Hepatocyte (in vitro differentiated cells): ENCODE data around the gene NNAT. TPM values are rescaled to one million over a fixed set of nuclear protein-coding genes. Genes with fewer than 3 reads are reported as not detected.
A peak's percentile ranks its signal among the peaks of the same experiment; 100 is the strongest.

ENCODE experiments used
- DNase-seq: peaks from one replicate; pipeline ENCODE4 v3.0.0-alpha.2; 2016; ENCODE audit warnings: low spot score
- H2AFZ ChIP-seq: fragments of 200-600 bp; sonication (generic); 2 replicates; pipeline ENCODE4 v1.6.0; 2016; ENCODE audit warnings: antibody characterized with exemption, mild to moderate bottlenecking
- H3K27ac ChIP-seq: fragments of 200-600 bp; sonication (generic); 2 replicates; pipeline ENCODE4 v1.5.1; 2016; ENCODE audit warnings: mild to moderate bottlenecking
- H3K27me3 ChIP-seq: fragments of 200-600 bp; sonication (generic); 2 replicates; pipeline ENCODE4 v1.6.1; 2016
- H3K36me3 ChIP-seq: fragments of 200-600 bp; sonication (generic); replicated peaks from 2 replicates; pipeline ENCODE4 v1.5.1; 2016; ENCODE audit warnings: low read depth; ENCODE audit not compliant: insufficient read depth
- H3K4me1 ChIP-seq: fragments of 200-600 bp; sonication (generic); 2 replicates; pipeline ENCODE4 v1.5.1; 2016; ENCODE audit warnings: mild to moderate bottlenecking, moderate library complexity; ENCODE audit not compliant: insufficient read depth
- H3K4me2 ChIP-seq: fragments of 200-600 bp; sonication (generic); 2 replicates; pipeline ENCODE4 v1.6.0; 2016
- H3K4me3 ChIP-seq: fragments of 200-600 bp; sonication (generic); 2 replicates; pipeline ENCODE4 v1.5.1; 2016; ENCODE audit warnings: mild to moderate bottlenecking
- H3K79me2 ChIP-seq: fragments of 200-600 bp; sonication (generic); 2 replicates; pipeline ENCODE4 v1.6.0; 2017; ENCODE audit warnings: mild to moderate bottlenecking
- H3K9me2 ChIP-seq: fragments of 200-600 bp; sonication (generic); replicated peaks from 2 replicates; pipeline ENCODE4 v1.6.0; 2017; ENCODE audit warnings: mild to moderate bottlenecking; ENCODE audit not compliant: insufficient read depth
- H3K9me3 ChIP-seq: fragments of 200-600 bp; sonication (generic); 2 replicates; pipeline ENCODE4 v1.5.1; 2016; ENCODE audit warnings: low read depth, mild to moderate bottlenecking
- H4K20me1 ChIP-seq: fragments of 200-600 bp; sonication (generic); 2 replicates; pipeline ENCODE4 v1.6.0; 2016; ENCODE audit warnings: mild to moderate bottlenecking; ENCODE audit not compliant: insufficient read depth, poor library complexity, severe bottlenecking
- CTCF ChIP-seq: fragments of 200-600 bp; sonication (generic); IDR thresholded peaks from 2 replicates; pipeline ENCODE4 v1.5.1; 2016; ENCODE audit warnings: antibody characterized with exemption, mild to moderate bottlenecking; ENCODE audit not compliant: poor library complexity
- EZH2 ChIP-seq: fragments of 200-600 bp; sonication (generic); IDR thresholded peaks from 2 replicates; pipeline ENCODE4 v1.6.1; 2016; ENCODE audit warnings: antibody characterized with exemption, mild to moderate bottlenecking, borderline replicate concordance
- EZH2phosphoT487 ChIP-seq: fragments of 200-600 bp; sonication (generic); IDR thresholded peaks from one replicate; pipeline ENCODE4 v1.6.1; 2018; ENCODE audit warnings: antibody characterized with exemption, mild to moderate bottlenecking, low read depth, moderate library complexity; ENCODE audit not compliant: unreplicated experiment, severe bottlenecking
- whole genome bisulfite sequencing: methylation state at CpG from one replicate; pipeline ENCODE4 v1.1.6; 2016; ENCODE audit warnings: low lambda C conversion rate; ENCODE audit errors: missing lambda C conversion rate; 5-methylcytosine and 5-hydroxymethylcytosine counted together
- polyA plus RNA-seq: library from polyadenylated mRNA; unstranded; fragments of >200 nt; fragmentation: Nextera tagmentation; extraction: Ambion mirVana; gene quantifications from 2 replicates; pipeline ENCODE4 v1.2.1, GENCODE V29; 2016
- total RNA-seq: library from RNA; depleted of rRNA; stranded (reverse); fragments of >200 nt; gene quantifications from 2 replicates; pipeline ENCODE4 v1.2.3, GENCODE V29; 2014

NNAT gene
- total and polyA plus RNA-seq, 2 experiments from 2014 or later, result 1.1 TPM; not detected in 1

GRCh38 chr20:37565134-37565811 lies 44.2 kb downstream of the NNAT start:
- DNase-seq, result no peak
- no peak for TF ChIP-seq CTCF
- TF ChIP-seq EZH2, result no peak
- no peak for TF ChIP-seq EZH2phosphoT487
- Histone ChIP-seq H3K36me3 (no peaks in the 10 kb centered on the region), H3K4me3 (no peak overlapping the region), H3K27me3 (peaks cover 6% of the 10 kb centered on the region), H3K79me2 (no peaks in the 10 kb centered on the region), H3K27ac (no peak overlapping the region), H3K9me3 (no peaks in the 10 kb centered on the region), H3K4me2 (no peak overlapping the region), H3K4me1 (peaks cover 4% of the 10 kb centered on the region), H3K9me2 (no peaks in the 10 kb centered on the region), H4K20me1 (no peaks in the 10 kb centered on the region), H2AFZ (no peak overlapping the region)
- WGBS, result 74% methylated on average over 14 of the region's 14 CpGs

GRCh38 chr20:37566590-37567330 lies 45.7 kb downstream of the NNAT start:
- no peaks in the 10 kb centered on the region for H3K9me2 ChIP-seq
- no peaks in the 10 kb centered on the region for H3K36me3 ChIP-seq
- DNase-seq, result no peak
- H3K4me3 ChIP-seq, result no peak overlapping the region
- H2AFZ ChIP-seq, result no peak overlapping the region
- no peak for TF ChIP-seq CTCF
- TF ChIP-seq EZH2phosphoT487, result no peak
- no peak for TF ChIP-seq EZH2
- H3K9me3 ChIP-seq, result no peaks in the 10 kb centered on the region
- no peaks in the 10 kb centered on the region for H4K20me1 ChIP-seq
- 81% methylated on average over 5 of the region's 5 CpGs for WGBS
- peaks cover 4% of the 10 kb centered on the region for H3K4me1 ChIP-seq
- H3K27ac ChIP-seq, result no peak overlapping the region
- H3K79me2 ChIP-seq, result no peaks in the 10 kb centered on the region
- H3K4me2 ChIP-seq, result peak overlapping the region; percentile 58
- peaks cover 14% of the 10 kb centered on the region for H3K27me3 ChIP-seq

- Histone ChIP-seq H3K4me3 (no peak overlapping the region), H3K4me2 (peak overlapping the region; percentile 58), H3K9me2 (no peaks in the 10 kb centered on the region), H3K27me3 (peaks cover 14% of the 10 kb centered on the region), H3K9me3 (no peaks in the 10 kb centered on the region), H2AFZ (no peak overlapping the region), H3K79me2 (no peaks in the 10 kb centered on the region), H3K27ac (no peak overlapping the region), H4K20me1 (no peaks in the 10 kb centered on the region), H3K4me1 (peaks cover 4% of the 10 kb centered on the region), H3K36me3 (no peaks in the 10 kb centered on the region)
- no peak for DNase-seq
- TF ChIP-seq CTCF, result no peak
- no peak for TF ChIP-seq EZH2
- WGBS, result 29% methylated on average over 7 of the region's 7 CpGs
These were observed 46.2 kb downstream of the NNAT start for GRCh38 chr20:37567331-37567665.
